ENCODE measurements around the gene NME4.
A peak's percentile ranks its signal among the peaks of the same experiment; 100 is the strongest.
"Not testable (repeated sequence)": the region's sequence is repeated elsewhere in the genome, so short reads cannot be mapped to it uniquely, and the experiment has no call there.

Gene NME4

DNA sequence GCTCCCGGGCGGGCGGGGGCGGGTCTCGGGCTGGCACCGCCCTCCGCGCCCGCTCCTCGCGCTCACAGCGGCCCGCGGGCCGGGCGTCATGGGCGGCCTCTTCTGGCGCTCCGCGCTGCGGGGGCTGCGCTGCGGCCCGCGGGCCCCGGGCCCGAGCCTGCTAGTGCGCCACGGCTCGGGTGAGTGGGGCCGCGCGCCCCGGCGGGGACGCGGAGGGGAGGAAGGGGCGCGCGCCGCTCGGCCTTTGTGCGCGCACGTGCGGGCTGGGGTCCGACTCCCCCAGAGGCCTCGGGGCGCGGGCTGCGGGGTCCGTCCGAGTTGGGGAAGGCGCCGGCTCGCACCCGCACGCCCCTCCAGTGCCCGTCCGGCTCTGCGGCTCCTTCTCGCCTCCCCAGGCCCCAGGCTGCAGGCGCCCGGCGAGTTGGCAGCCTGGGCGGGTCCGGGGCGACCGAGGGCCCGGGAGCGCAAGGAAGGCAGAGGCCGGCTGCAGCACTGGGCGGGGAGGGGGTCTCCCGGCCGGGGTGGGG, at the start of gene NME4:
Gene NME4, plus strand, starts transcription at position 65 of the 527 bp plus-strand sequence. Its CDS starts 24 bp downstream, at position 89.
- peak; percentile 20 for DNase-seq

DNA sequence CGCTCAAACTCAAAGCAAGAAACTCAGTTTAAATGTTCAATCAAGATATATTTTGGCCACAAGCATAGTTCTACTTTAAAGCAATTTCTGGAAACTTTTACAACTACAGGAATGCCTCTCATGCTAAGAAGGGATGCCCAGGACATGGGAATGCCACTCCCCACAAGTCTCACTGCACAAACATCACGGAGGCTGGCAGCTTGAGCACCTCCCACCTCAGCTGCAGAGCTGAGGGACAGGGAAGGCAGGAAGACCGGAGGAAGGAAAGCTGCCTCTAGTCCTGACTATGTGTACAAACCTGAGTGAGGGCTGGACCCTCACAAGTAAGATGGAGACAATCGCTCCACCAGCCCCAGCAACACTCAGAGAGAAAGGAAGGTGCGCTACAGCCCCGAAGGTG, 49.8 kb upstream of the NME4 start:
- DNase-seq = no peak

DNA sequence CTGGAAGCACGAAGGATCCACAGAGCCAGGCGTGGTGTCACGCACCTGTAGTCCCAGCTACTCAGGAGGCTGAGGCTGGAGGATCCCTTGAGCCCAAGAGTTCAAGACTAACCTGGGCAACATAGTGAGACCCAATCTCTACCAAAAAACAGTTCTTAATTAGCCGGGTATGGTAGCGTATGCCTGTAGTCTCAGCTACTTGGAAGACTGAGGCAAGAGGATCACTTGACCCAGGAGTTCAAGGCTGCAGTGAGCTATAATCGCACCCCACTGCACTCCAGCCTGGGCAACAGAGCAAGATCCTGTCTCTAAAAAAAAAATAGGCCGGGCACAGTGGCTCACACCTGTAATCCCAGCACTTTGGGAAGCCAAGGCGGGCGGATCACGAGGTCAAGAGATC, 48.5 kb upstream of the NME4 start:
- not testable (repeated sequence) for DNase-seq

DNA sequence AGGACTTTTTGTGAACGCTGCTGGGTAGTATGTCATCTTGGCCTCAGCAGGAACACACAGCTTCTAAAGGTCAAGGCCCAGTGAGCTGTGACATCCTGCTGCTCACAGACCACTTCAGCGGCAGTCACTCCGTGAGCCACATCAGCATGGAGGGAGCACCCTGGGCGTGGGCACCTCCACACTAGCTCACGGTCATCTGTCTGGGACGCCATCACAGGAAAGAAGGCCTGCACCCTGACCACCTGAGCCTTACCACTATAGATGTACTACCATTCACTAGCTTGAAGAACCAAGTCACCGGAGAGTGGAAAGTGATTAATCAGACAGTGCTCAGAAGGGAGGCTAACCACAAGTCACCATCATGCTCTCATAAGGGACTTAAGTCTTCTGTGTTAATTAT, 47.8 kb upstream of the NME4 start:
- DNase-seq = no peak

DNA sequence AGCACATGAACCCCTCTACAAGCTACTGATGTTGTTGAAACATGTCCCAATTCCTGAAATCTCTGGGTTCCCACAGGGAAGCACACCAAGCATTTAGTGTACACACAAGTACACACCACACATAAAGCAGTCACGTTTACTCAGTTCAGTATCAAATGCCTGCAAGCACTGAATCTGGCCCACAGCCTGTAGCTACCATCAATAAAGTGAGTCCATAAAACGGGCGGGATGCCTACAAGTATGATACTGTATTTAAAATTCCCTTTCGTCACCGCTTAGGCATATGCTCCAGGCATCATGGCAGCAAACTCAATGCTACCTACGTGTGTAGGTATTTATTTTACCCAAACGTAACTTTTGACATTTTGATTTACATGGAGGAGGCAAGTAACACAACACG, 46.8 kb upstream of the NME4 start:
- DNase-seq = no peak

DNA sequence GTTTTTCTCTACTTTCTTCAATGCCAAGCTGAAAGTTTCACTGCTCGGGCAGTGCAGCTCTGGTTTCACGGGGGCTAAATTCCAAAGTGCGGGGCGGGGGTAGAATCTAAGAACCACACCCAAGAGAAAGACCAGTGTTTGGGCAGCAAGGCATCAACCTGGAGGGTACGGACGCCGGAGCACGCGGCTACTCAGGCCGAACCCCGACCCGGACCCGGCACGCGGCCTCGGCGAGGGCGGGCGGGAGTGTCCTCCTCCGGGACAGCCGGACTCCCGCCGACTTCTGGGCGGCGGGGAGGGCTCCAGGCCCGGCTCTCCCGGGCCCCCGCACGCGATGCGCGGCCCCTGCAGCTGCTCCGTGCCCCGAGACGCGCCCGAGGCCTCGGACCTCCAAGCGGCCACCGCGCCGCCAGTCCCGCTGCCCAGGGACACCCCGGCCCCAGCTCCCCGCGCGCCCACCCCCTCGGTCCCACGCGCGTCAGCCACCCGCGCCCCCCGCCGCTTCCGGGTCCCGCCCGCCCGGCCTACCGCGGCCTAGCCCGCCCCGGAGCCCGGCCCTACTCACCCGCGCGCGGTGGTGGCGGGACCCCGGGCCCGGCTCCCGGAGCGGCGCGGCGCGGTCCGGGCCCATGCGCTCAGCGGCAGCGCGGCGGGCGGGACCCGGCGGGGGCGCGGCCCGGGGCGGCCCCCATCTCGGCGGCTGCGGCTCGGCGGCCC, 45.0 kb upstream of the NME4 start:
- no peak for DNase-seq

DNA sequence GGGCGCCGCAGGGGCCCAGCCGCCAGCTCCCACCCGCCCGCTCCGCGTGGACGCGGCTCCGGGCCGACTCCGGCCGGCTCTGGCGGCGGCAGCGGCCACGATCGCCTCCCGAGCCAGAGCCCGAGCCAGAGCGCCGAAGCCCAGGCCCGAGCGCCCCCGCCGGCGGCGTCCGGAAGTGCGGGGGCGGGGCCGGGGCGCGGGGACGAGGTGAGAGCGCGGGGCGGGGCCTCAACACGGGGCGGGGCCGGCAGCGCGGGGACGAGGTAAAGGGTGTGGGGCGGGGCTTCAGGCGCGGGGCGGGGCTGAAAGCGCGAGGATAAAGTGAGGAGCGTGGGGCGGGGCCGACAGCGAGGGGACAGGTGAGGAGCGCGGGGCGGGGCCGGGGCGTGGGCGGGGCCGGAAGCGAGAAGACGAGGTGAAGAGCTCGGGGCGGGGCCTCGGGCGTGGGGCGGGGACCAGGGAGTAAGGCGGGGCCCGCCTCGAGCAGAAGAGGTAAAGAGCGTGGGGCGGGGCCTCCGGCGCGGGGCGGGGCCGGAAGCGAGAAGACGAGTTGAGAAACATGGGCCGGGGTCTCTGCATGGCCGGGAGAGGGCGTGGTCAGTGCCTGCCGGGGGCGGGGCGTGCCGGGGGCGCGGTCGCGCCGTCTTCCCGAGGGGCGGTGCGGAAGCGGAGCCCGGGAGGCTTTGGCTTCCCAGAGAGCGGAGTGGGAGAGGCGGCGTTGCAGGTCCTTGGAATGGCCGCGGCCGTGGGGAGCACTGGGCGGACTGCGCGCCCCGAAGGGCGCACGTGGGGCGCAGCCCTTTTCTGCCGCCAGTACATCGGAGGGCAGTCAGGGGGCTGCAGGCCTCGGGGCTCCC, 44.2 kb upstream of the NME4 start, which contains the start of gene AXIN1:
Gene AXIN1, minus strand, starts transcription at position 177 of the 857 bp plus-strand sequence. CDS start 5,698 bp downstream, outside the sequence.
- DNase-seq = peak; percentile 86

DNA sequence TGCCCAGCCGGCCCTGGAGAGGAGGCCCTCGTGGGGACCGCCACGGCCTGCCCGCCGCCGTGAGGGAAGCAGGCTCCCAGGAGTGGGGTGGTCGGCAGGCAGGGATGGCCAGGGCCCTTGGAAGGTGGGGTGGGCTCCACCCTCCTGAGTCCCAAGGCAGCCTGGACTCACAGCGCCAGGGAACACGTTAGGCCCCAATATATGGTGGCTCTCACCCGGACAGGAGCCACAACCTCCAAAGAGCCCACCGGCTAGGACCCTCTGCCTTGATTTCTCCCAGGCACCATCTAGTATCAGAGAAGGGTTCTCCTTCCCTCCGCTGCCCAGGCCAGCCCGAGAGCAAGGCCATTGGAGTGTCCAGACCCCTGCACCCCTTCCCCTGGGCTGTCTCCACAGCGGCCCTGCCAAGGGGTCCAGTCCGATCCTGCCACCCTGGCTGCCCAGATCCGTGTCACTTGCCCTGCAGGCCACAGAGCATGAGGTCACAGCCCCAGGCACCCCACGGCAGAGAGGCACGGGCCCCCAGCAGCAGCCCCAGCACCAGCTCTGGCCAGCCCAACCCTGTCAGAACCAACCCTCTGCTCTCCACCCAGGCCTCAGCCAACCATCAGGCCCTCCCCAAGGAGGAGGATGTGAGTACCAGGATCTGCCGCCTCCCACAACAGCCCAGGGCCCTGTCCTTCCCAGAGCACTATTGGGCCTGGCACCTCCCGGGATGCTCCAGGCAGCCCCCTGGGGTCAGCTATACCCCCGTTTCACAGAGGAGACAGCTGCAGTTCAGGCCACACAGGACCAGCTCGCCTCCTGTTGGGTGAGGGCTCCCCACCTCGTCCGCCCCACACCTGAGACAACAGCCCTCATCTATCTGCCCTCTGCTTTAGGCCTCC, 43.4 kb upstream of the NME4 start:
- no peak for DNase-seq

DNA sequence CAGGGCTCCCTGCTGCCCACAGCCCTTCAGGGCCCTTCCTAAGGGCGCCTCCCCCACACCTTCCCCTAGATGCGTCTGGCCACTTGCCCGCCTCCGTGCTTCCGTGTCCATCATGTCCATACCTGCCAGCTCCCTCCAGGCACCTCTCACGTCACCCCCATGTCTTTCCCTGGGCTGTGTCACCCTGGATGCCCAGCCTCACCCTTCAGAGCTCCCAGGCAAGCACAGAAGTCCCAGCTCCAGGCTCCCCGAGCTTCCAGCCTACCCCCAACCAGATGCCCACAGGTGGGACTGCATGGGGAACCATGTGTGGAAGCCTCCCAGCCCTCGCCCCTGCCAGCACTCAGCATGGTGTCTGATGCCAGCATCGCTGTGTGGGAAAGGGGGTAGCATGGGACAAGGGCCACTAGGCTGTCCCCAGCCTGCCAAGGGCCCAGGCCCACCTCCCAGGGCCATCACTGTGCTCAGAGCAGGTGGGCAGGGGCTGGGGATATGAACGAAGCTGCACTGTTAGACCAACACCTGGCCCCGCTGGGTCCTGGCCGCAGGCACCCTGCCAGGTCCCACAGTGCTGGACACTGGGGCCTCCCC, 42.6 kb upstream of the NME4 start:
- no peak for DNase-seq

DNA sequence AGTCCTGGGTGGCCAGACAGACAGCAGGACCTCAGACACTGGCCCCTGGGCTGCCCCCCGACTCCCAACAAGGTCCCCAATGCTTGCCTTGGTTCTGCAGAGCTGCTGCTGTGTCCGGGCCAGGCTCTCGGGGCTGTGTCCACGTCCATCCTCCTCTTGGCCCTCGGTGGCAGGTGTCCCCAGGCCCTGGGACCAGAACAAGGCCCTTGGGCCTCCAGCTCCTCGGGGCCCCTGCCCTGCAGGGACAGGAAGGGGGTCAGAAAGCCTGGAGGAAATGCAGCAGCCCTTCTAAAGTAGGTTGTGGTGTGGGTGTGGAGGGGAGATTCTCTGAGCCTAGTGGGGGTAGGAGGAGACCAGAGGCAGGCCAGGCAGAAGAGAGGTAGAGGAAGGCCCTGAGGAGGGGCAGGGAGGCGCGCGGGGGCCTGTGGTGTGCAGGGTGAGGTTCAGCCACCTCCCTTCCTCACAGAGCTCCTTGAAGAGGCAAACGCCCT, 42.0 kb upstream of the NME4 start:
- no peak for DNase-seq

DNA sequence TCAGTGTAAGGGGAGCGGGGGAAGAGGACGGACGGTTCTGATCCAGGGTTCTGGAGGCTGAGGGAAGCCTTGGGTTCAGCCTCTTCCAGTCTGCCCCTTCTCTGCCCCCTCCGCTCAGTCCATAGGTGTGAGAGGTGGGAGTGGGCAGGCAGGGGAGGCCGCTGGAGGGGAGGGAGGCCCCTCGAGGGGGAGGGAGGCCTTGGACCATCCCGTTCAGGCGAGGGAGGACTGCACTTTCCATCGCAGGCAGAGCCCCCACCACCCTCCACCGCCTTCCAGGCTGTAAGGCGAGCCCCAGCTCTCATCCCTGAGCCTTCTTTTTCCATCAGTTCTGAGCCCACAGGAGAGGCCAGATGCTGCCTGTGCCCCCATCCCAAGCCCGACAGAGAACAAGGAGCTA, 40.3 kb upstream of the NME4 start:
- no peak for DNase-seq

DNA sequence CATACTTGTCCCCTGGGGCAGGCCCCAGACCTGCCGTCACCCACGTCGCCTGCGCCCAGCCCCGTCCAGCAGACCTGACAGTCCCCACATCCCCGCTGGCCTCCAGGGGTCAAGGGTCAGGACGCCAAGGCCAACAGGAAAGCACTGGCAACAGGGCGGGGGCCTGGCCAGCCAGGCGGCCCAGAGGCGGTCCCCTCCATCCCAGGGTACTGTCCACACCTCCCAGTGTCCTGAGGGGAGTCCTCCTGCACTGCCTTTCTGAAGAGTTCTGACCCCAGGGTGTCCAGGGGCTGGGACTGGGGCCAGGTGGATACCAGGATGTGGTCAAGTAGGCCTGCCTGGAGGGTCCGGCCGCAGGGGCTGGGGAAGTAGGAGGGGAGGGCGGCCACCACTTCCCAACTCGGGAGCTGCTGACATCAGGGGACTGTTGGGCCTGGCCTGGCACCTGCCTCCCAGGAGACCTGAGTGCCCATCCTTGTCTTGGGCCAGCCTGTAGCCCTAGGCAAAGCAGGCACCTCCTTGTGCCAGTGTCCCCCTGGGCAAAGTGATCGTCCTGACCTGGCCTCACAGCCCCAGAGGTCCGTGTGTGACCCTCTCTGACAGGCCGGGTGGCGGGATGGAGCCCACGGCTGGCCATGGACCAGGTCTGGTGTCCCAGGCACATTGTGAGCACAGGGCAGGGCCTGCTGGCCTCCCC, 37.8 kb upstream of the NME4 start:
- DNase-seq = no peak

DNA sequence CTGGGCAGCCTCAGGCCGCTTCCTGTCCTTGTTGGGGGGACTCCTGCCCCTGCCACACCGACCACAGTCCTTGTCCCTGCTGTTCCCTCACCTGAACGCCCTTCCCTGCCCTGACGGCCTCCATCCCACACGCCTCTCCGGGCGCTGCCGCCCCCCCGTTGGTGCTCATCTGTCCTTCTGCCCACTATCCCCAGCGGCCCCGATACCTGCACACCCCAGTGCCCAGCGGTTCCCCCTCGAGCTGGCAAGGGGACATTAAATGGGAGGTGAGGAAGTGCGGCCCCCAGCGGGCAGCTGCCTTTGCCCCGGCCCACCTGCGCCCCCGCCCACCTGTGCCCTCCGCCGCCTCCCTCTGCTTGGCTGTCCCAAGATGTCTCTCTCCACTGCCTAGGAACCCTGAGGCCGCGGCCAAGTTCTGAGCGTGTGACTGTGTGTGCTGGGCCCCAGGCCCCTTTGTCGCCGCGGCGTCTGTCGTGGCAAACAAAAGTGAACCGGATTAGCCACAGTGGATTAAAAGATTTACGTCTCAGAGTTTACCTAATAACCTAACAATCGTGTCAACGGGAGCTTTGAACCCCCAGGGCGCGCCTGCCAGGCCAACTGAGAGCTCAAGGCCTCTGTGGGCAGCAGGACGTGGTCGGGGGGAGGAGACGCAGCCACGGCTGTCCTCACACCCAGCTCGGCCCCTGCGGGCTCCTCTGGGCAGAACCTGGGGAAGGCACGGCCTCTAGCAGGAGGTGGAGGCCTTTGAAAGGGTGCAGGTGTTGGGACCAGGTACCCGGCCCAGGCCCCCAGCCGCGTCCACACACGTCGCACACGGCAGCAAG, 36.9 kb upstream of the NME4 start:
- no peak for DNase-seq

DNA sequence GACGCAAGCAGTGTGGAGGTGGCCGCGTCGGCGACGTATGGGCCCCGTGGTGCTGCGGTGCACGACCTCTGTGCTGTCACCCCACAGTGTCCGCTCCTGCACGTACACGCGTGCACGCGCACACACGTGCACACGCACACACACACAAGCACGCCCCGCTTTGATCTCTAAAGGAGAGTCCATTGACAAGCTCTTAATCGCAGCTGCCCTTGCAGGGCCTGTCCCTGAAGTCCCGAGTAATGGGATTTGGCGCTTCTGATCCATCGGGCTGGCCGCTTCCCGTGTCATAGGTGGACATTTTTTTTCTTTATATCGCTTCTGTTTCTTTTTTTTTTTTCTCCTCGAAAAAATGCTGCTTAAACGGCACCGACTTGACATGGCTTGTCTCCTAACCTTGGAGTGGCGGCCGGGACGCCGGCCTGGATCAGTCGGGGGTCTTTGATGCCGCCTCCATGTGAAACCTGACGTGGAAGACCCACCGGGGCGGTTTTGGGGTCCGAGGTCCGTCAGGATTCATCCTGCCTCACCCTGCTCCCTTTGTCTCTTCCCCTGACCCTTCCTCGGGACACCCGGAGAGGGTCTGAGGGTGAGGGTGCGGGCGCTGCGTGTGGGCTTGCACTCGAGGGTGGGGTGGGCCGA, 36.2 kb upstream of the NME4 start:
- DNase-seq = no peak

DNA sequence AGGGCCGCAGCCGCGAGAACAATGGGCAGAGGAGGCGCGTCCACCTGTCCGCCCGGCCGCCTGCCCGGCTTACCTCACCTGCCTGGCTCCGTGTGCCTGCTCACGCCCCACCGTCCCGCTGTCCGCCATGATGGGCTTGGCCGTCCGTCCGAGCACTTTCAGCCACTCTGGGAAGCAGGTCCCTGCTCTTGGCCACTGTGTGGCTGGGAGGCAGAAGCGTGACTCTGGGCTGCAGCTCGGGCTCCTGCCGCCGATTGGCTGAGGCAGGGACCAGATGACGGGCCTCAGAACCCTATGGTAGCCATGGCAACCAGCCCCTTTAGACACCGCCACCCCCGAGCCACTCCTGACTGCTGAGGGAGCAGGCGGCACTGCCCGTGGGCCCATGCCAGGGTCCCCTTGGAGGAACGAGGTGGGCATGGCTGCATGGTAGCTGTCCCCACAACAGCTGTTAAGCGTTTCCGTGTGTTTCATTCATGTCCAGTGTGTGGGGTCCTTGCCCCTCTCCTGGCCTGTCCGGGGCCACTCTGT, 35.6 kb upstream of the NME4 start:
- no peak for DNase-seq

DNA sequence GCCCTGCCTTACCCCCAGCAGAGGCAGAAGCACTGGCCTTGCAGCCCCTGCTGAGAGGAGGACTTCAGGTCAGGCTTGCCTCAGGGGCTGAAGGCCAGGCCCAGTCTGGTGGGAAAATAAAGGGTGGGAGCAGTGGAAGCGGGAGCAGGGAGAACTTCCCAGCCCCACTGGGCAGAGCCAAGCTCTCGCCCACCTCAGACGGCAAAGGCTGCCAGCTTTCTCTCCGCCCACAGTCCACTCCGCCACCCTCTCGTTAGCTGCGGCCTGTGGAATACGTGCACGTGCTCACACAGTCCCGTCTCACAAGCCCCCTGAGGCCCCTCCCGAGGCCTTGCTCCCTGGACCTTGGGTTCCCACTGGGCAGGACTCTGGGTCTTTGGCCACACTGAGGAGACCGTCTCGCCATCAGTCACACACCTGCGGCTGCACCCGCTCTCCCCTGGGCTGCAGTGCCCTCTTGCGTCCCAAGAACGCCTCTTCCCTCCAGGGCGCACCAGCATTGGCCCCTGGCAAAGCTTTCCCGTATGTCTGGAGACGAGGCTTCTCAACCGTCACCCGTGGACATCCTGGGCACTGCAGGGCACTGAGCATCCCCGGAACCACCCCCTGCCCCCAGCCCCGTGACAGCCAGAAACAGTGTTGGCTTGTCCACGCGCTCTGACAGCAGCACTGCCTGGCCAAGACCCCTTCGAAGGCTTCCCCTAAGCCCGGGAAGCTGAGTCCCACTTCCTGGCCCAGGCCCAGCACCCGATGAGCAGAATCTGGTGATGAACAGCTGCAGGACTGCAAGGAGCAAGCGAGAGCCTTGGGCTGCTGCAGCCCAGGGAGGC, 34.9 kb upstream of the NME4 start:
- peak; percentile 22 for DNase-seq

DNA sequence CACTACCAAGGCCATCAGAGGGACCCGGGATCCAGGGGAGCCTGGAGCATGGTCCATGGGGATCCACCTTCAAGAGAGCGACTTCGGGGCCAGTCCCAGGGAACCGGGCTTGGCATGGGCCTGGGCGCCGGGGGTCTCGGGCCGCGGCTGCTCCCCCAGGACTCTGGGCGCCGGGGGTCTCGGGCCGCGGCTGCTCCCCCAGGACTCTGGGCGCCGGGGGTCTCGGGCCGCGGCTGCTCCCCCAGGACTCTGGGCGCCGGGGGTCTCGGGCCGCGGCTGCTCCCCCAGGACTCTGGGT, 34.3 kb upstream of the NME4 start:
- DNase-seq = not testable (repeated sequence)

DNA sequence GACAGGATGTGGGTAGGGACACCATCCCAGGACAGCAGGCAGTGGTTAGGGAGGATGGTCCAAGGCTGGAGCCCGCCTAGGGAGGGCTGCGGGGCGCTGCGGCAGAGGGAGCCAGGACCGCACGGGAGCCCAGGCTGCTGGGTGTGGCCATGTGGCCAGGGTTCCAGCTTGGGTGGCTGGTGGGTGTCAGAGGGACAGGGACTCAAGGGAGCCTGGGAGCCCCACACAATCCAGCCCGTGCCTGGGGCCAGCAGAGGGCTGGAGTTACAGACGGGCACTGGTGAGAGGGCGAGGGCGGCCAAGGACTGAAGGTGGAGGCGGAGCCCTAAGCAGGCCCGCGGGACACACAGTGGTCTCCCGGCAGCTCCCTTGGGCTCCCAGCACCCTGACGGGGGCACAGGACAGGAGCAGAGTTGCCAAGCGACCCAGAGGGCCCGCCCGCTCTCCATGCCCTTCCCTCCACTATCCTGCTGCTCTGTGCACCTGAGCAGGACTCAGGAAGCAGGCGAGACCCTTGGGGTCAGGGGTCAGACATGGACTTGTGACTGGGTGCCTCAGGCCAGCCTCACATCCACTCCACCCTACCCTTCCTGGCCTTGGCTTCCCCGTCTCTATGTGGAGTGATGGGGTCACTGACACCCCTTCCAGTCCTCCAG, 33.8 kb upstream of the NME4 start:
- no peak for DNase-seq

Data from GF-D8 (cell line).